HG03025 (cell line): ENCODE data around the gene KLF16.
"Not testable (repeated sequence)": the region's sequence is repeated elsewhere in the genome, so short reads cannot be mapped to it uniquely, and the experiment has no call there.

Experiments
- ATAC-seq: cut with Tn5 transposase; IDR thresholded peaks from one replicate; pipeline ENCODE4 v1.9.1; 2021; ENCODE audit warnings: mild to moderate bottlenecking, moderate library complexity; ENCODE audit not compliant: unreplicated experiment, low FRiP score

The KLF16 gene

GRCh38 chr19:1863328-1863637, at the start of gene KLF16:
Gene KLF16 (minus strand): TSS chr19:1863579. CDS start chr19:1863497, 82 bp downstream.
- no peak for ATAC-seq

GRCh38 chr19:1912760-1913505, 49.6 kb upstream of the KLF16 start:
- no peak for ATAC-seq

- no peak for ATAC-seq
Observed at GRCh38 chr19:1911995-1912394, 48.6 kb upstream of the KLF16 start.

GRCh38 chr19:1911098-1911497, 47.7 kb upstream of the KLF16 start:
- ATAC-seq: no peak

- ATAC-seq: no peak
Observed at GRCh38 chr19:1910177-1910576, 46.8 kb upstream of the KLF16 start.

GRCh38 chr19:1909761-1910080, 46.3 kb upstream of the KLF16 start:
- no peak for ATAC-seq

- ATAC-seq: no peak
Observed at GRCh38 chr19:1908364-1908678, 44.9 kb upstream of the KLF16 start.

- no peak for ATAC-seq
Observed at GRCh38 chr19:1907563-1908363, 44.4 kb upstream of the KLF16 start.

- ATAC-seq: no peak
Observed at GRCh38 chr19:1906985-1907562, 43.7 kb upstream of the KLF16 start.

GRCh38 chr19:1905863-1906375, 42.5 kb upstream of the KLF16 start:
- ATAC-seq: no peak

GRCh38 chr19:1905110-1905862, 41.9 kb upstream of the KLF16 start, which contains the start of the genes ADAT3 and SCAMP4:
Gene ADAT3 (plus strand): TSS chr19:1905399. CDS start chr19:1912048, 6,649 bp downstream.
Gene SCAMP4 (plus strand): TSS chr19:1905399. CDS start chr19:1915020, 9,621 bp downstream.
- ATAC-seq: peak; percentile 78

- no peak for ATAC-seq
Observed at GRCh38 chr19:1904860-1905109, 41.4 kb upstream of the KLF16 start.

- ATAC-seq: no peak
Observed at GRCh38 chr19:1902923-1903322, 39.5 kb upstream of the KLF16 start.

- no peak for ATAC-seq
Observed at GRCh38 chr19:1901940-1902404, 38.6 kb upstream of the KLF16 start.

GRCh38 chr19:1896508-1896907, 33.1 kb upstream of the KLF16 start:
- ATAC-seq: no peak

- no peak for ATAC-seq
Observed at GRCh38 chr19:1893791-1894190, 30.4 kb upstream of the KLF16 start.

GRCh38 chr19:1889907-1890306, 26.5 kb upstream of the KLF16 start:
- ATAC-seq: no peak

GRCh38 chr19:1888385-1888784, 25.0 kb upstream of the KLF16 start:
- no peak for ATAC-seq

GRCh38 chr19:1886360-1886759, 23.0 kb upstream of the KLF16 start:
- ATAC-seq: not testable (repeated sequence)

- peak; percentile 51 for ATAC-seq
Observed at GRCh38 chr19:1885398-1886119, 22.2 kb upstream of the KLF16 start, which contains the start of gene ABHD17A. Gene ABHD17A (minus strand): TSS chr19:1885496. CDS start chr19:1881566, 3,930 bp downstream.
